KMS-11 (cell line): ENCODE data around the gene DHCR24.

Experiments
- H2AFZ ChIP-seq: fragments of 200-600 bp; sonication (generic); 2 replicates; pipeline ENCODE4 v1.6.1; 2016; ENCODE audit warnings: antibody characterized with exemption, mixed run types, low read depth
- H3K27ac ChIP-seq: fragments of 200-600 bp; sonication (generic); 2 replicates; pipeline ENCODE4 v1.6.1; 2016; ENCODE audit warnings: mild to moderate bottlenecking, mixed run types
- H3K27me3 ChIP-seq: fragments of 200-600 bp; sonication (generic); 2 replicates; pipeline ENCODE4 v1.6.1; 2017; ENCODE audit warnings: mild to moderate bottlenecking, low read depth, mixed run types, moderate library complexity; ENCODE audit not compliant: insufficient read depth
- H3K36me3 ChIP-seq: fragments of 200-600 bp; sonication (generic); 2 replicates; pipeline ENCODE4 v1.6.1; 2017; ENCODE audit warnings: mild to moderate bottlenecking, mixed run types; ENCODE audit not compliant: insufficient read depth
- H3K4me1 ChIP-seq: fragments of 200-600 bp; sonication (generic); 2 replicates; pipeline ENCODE4 v1.6.1; 2016; ENCODE audit warnings: mild to moderate bottlenecking, low read depth, mixed run types; ENCODE audit not compliant: poor library complexity, severe bottlenecking
- H3K4me2 ChIP-seq: fragments of 200-600 bp; sonication (generic); 2 replicates; pipeline ENCODE4 v1.7.0; 2016; ENCODE audit warnings: mild to moderate bottlenecking, mixed run types
- H3K4me3 ChIP-seq: fragments of 200-600 bp; sonication (generic); IDR thresholded peaks from 2 replicates; pipeline ENCODE4 v1.6.1; 2017; ENCODE audit warnings: low read depth, low read length, mixed read lengths; ENCODE audit not compliant: insufficient read depth
- H3K79me2 ChIP-seq: fragments of 200-600 bp; sonication (generic); 2 replicates; pipeline ENCODE4 v1.6.1; 2016; ENCODE audit warnings: low read depth, mixed run types; ENCODE audit not compliant: insufficient read depth
- H3K9ac ChIP-seq: fragments of 200-600 bp; sonication (generic); 2 replicates; pipeline ENCODE4 v1.6.1; 2016; ENCODE audit warnings: mild to moderate bottlenecking, mixed run types
- H4K20me1 ChIP-seq: fragments of 200-600 bp; sonication (generic); 2 replicates; pipeline ENCODE4 v1.6.1; 2016; ENCODE audit warnings: mild to moderate bottlenecking, mixed run types; ENCODE audit not compliant: insufficient read depth
- TF ChIP-seq, protein P1 (sequence below): fragments of 200-600 bp; sonication (generic); conservative IDR thresholded peaks from 2 replicates; pipeline ENCODE4 v1.6.1; 2017; ENCODE audit warnings: low read depth, mild to moderate bottlenecking, antibody characterized with exemption, low read length, moderate library complexity, mixed read lengths

DHCR24 gene

DNA sequence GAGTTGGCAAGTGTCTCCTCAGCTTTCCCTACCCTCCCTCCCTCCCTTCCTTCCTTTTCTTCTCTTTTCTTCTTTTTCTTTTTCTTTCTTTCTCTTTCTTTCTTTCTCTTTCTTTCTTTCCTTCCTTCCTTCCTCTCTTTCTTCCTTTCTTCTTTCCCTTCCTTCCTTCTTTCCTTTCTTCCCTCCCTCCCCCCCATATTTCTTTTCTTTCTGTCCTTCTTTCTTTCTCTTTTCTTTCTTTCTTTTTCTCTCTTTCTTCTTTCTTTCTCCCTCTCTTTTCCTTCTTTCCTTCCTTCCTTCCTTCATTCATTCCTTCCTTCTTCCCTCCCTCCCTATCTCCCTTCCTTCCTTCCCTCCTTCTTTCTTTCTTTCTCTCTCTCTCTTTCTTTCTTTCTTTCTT lies 67.3 kb downstream of the DHCR24 start:
- H3K79me2 ChIP-seq: no peaks in the 10 kb centered on the region
- TF ChIP-seq, protein P1, sequence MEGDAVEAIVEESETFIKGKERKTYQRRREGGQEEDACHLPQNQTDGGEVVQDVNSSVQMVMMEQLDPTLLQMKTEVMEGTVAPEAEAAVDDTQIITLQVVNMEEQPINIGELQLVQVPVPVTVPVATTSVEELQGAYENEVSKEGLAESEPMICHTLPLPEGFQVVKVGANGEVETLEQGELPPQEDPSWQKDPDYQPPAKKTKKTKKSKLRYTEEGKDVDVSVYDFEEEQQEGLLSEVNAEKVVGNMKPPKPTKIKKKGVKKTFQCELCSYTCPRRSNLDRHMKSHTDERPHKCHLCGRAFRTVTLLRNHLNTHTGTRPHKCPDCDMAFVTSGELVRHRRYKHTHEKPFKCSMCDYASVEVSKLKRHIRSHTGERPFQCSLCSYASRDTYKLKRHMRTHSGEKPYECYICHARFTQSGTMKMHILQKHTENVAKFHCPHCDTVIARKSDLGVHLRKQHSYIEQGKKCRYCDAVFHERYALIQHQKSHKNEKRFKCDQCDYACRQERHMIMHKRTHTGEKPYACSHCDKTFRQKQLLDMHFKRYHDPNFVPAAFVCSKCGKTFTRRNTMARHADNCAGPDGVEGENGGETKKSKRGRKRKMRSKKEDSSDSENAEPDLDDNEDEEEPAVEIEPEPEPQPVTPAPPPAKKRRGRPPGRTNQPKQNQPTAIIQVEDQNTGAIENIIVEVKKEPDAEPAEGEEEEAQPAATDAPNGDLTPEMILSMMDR: no peak
- H3K4me1 ChIP-seq: no peaks in the 10 kb centered on the region
- H3K9ac ChIP-seq: no peak overlapping the region
- H3K36me3 ChIP-seq: no peaks in the 10 kb centered on the region
- H2AFZ ChIP-seq: no peak overlapping the region
- no peak overlapping the region for H3K4me2 ChIP-seq
- H4K20me1 ChIP-seq: no peaks in the 10 kb centered on the region
- no peaks in the 10 kb centered on the region for H3K27me3 ChIP-seq
- no peak overlapping the region for H3K4me3 ChIP-seq
- H3K27ac ChIP-seq: no peak overlapping the region

DNA sequence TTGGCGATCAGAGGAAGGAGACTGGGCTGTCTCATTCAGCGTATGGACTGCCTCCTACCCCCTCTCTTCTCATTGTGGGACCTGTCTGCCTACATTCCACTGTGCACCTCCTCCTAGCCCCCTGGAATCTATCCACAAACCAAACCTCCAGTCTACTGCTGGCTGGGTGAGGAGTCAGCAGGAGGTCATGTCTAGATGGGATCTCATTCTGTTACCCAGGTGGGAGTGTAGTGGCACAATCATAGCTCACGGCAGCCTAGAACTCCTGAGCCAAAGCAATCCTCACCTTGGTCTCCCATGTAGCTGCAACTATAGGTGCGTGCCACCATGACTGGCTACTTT lies 67.8 kb downstream of the DHCR24 start:
- TF ChIP-seq, protein P1: no peak
- H3K36me3 ChIP-seq: no peaks in the 10 kb centered on the region
- no peaks in the 10 kb centered on the region for H3K4me1 ChIP-seq
- H3K9ac ChIP-seq: no peak overlapping the region
- H4K20me1 ChIP-seq: no peaks in the 10 kb centered on the region
- H2AFZ ChIP-seq: no peak overlapping the region
- no peak overlapping the region for H3K27ac ChIP-seq
- no peaks in the 10 kb centered on the region for H3K79me2 ChIP-seq
- no peak overlapping the region for H3K4me2 ChIP-seq
- no peaks in the 10 kb centered on the region for H3K27me3 ChIP-seq
- no peak overlapping the region for H3K4me3 ChIP-seq

- no peak overlapping the region for H3K4me2 ChIP-seq
Observed at GRCh38 chr1:54818461-54819194, 68.4 kb downstream of the DHCR24 start.

DNA sequence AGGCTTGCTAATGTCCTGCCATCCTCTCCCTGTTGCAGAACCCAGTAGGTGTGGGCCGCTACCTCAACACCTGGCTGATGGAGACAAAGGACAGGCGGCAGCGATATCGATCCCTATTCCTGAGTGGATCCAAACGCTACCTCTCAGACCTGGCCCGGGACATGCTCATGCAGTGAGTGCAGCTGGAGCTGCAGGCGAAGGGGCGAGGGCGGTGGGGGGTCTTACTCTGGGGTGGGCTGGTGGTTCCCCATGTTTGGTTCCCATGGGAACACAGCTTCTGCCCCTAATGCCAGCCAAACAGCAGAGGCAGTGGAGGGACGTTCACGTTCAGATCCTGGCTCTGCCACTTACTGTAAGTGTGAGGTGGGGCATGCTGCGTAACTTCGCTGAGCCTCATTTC lies 70.0 kb downstream of the DHCR24 start:
- TF ChIP-seq, protein P1: no peak
- Histone ChIP-seq H3K79me2 (no peaks in the 10 kb centered on the region), H3K27me3 (no peaks in the 10 kb centered on the region)

More at GRCh38 chr1:54818461-54819194, 68.4 kb downstream of the DHCR24 start:
- no peak overlapping the region for H3K4me3 ChIP-seq
- no peaks in the 10 kb centered on the region for H3K79me2 ChIP-seq
- TF ChIP-seq, protein P1: no peak
- no peak overlapping the region for H2AFZ ChIP-seq
- H3K36me3 ChIP-seq: no peaks in the 10 kb centered on the region
- no peak overlapping the region for H3K27ac ChIP-seq
- no peaks in the 10 kb centered on the region for H3K27me3 ChIP-seq
- H3K4me1 ChIP-seq: no peaks in the 10 kb centered on the region
- no peaks in the 10 kb centered on the region for H4K20me1 ChIP-seq
- H3K9ac ChIP-seq: no peak overlapping the region

More for the DNA sequence above, 70.0 kb downstream of the DHCR24 start:
- no peak overlapping the region for H3K4me2 ChIP-seq
- H3K4me3 ChIP-seq: no peak overlapping the region
- H3K9ac ChIP-seq: no peak overlapping the region
- no peak overlapping the region for H2AFZ ChIP-seq
- no peak overlapping the region for H3K27ac ChIP-seq
- no peaks in the 10 kb centered on the region for H3K4me1 ChIP-seq
- no peaks in the 10 kb centered on the region for H3K36me3 ChIP-seq
- no peaks in the 10 kb centered on the region for H4K20me1 ChIP-seq
